GM19351 (cell line): ENCODE data around the gene PLCB4.

Experiments
- ATAC-seq: cut with Tn5 transposase; IDR thresholded peaks from one replicate; pipeline ENCODE4 v1.9.1; 2021; ENCODE audit warnings: mild to moderate bottlenecking, moderate library complexity; ENCODE audit not compliant: unreplicated experiment

The PLCB4 gene

DNA sequence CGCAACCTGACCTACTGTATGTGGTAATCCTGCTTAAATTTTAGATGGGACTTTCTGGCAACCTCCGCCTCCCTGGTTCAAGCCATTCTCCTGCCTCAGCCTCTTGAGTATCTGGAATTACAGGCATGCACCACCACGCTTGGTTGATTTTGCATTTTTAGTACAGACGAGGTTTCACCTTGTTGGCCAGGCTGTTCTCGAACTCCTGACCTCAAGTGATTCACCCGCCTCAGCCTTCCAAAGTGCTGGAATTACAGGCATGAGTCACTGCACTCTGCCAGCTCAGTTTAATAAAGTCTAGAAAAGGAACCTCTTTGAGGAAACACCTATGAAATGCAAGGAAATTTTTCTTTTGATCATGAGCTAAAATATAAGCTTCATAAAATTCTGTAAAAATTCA, 9.0 kb upstream of the PLCB4 start:
- ATAC-seq, result no peak

DNA sequence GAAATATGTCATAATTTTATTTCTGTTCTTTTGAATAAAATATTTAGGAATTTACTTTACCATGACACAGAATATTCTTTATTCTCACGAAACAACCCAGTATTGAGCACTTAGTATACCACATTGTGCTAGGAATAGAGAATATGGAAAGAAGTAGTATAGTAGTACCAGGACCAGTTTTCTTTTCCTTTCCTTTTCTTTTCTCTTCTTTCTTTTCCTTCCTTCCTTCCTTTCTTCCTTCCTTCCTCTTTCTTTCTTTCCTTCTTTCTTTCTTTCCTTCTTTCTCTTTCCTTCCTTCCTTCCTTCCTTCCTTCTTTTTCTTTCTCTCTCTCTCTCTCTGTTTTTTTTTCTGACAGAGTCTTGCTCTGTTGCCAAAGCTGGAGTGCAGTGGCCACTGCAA, 7.5 kb upstream of the PLCB4 start:
- no peak for ATAC-seq

- ATAC-seq, result no peak
These were observed 6.8 kb upstream of the PLCB4 start for GRCh38 chr20:9062066-9062465.

DNA sequence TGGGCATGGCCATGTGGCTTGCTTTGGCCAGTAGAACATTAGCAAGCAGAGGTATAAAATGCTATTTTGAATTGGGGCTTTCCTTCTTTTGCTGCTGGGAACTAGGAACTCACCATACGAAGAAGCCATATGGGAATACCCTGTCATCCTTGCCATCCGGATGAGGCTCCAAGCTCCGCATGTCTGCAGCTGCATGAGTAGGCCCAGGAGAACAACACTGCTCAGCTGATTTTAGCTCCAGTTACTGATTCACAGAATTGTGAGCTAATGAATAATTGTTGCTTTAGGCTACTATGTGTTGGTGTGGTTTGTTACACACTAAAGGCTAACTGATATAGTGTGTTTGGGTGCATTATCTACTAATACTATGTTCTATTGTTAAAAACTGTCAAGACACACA, 2.7 kb upstream of the PLCB4 start:
- ATAC-seq, result no peak

GRCh38 chr20:9068233-9068801, 570 bp upstream of the PLCB4 start:
- ATAC-seq, result no peak

DNA sequence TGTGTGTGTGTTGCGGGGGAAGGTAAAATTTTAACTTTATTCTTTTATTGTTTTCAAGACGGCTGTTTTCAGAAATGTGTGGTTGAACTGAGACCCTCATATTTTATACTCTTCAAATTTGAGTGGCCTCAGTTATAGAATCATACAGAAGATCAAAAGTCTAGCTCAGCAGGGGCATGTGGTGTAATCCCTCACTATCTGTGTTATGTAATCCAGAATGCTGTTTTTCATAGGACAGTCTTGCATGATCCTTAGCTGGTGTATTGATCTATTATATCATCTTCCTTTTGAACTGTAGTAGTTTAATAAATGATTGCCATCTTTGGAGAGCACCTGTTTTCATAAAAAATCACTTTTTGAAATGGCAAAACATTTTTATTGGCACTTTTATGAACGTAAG, 1.4 kb downstream of the PLCB4 start:
- ATAC-seq, result no peak

GRCh38 chr20:9071976-9072726, 3.3 kb downstream of the PLCB4 start:
- ATAC-seq, result no peak

- ATAC-seq, result no peak
These were observed 4.1 kb downstream of the PLCB4 start for GRCh38 chr20:9072861-9073500.

DNA sequence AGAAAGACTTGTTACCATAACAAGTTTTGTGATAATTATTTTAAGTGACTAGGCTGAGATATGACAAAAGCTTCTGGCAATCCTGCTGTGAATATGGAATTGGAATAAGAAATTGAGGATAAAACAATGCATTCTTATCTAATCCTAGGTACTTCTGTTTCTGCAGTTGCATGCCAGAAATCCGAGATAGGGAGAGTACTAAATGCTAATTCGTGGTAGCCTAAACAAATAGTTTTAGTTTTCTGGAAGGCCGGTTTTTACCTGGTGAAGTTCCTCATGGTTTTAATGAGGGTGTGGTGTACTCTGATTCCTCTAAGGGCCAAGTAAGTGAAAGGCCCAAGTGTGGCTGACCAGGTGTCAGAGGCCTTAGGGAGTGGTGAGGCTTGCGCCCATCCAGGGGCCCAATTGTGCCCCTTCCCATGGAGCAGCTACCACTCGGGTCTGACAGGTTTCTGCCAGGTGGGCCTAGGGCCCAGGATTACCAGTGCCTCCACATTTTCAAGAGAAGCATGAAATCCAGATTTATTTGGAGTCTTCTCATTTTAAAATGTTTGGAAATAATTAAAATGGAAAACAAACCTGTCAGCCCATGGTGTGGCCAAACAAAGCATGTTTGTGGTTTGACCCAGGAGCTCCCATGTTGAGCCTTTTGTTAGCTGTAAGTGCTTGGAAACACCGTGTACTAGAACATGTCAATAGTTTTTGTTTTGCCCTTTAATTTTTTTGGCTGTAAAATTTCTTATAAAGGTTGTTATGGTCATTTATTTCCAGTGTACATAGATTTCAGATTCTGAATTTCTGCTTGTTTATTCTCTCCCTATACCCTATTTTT, 6.6 kb downstream of the PLCB4 start:
- ATAC-seq, result no peak

GRCh38 chr20:9076440-9076839, 7.6 kb downstream of the PLCB4 start:
- no peak for ATAC-seq

- no peak for ATAC-seq
These were observed 10.2 kb downstream of the PLCB4 start for GRCh38 chr20:9078826-9079731.

GRCh38 chr20:9081423-9081966, 12.6 kb downstream of the PLCB4 start:
- no peak for ATAC-seq

DNA sequence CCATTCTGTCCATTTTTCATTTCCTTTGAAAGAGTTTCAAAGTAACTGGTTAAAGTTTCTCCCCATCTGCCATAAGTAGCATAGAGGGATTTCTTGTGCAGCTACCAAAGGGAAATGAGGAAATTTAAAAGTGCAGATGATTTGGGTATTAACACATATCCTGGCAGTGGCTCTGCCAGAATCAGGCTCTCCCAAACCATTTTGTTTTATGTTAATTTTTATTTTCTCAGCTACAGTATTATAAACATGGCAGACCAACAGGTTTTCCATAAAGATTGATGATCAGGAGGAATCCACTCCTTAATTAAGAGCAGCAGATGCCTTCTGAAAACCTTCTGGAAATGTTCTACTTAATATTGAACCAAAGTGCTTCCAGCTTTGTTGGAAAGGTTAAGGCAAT, 13.9 kb downstream of the PLCB4 start:
- no peak for ATAC-seq

- ATAC-seq, result no peak
These were observed 18.8 kb downstream of the PLCB4 start for GRCh38 chr20:9087531-9088217.

DNA sequence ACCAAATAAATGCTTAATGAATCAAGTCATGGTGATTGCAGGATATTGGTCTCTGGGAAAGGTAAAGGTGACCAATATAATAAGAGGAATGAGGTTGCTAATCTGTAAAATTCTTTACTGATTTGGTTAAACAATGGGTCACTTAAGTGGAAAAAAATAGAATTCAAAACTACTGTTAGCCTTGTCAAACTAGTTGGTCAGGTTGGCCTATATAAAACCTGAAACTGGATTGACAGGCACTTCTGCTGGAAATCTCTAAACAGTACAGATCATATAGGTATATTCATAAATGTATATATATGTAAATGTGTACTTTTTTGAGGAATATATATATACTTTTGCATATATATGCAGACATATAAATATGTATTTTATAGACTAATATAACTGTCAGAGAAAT, 19.7 kb downstream of the PLCB4 start:
- no peak for ATAC-seq

DNA sequence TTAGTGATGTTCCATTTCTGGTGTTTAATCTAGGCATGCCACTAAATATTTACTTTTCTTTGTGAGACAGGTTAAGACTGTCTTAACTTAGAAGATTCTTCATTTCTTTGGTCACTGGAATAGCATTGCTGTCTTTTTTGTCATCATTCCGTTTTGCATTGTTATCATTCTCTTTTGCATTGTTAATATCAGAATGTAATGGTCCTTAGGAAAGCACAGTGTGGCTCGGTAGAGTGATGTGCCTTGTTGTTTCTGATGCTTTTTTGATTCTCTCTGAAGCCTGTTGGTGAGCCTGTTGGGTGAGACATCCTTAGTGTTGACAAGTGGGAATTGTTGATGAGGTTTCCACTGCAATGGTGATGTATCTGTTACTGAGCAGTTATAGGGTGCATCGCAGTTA, 23.2 kb downstream of the PLCB4 start:
- no peak for ATAC-seq

DNA sequence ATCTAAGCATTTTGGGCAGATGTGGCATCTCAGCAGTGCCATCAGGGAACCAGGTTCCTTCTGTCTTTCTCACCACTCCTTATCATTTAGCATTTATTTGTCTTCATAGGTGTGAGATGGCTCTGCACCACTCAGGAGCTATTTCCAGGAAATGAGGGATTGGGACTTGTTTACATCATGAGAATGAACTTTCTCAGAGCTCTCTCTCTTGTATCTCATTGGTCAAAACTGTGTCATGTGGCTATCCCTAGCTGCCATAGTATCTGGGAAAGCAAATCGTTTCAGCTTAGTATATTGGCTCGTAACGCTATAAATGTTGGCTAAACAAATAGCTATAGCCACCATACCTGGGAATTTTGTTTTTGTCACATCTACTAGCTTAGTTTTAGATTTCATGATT, 23.8 kb downstream of the PLCB4 start:
- ATAC-seq, result no peak

GRCh38 chr20:9093218-9093957, 24.5 kb downstream of the PLCB4 start:
- no peak for ATAC-seq

GRCh38 chr20:9099372-9099771, 30.5 kb downstream of the PLCB4 start:
- no peak for ATAC-seq
